OCI-LY7 (cell line): Measurements from ENCODE around the gene BTBD2. TPM values are rescaled to one million over a fixed set of nuclear protein-coding genes. Genes with fewer than 3 reads are reported as not detected.

Source experiments
- BruUV-seq: library from RNA; stranded (reverse); fragments of 400-500 nt; replicated peaks from 2 replicates; lab custom pipeline; 2021; lab: Mats Ljungman, UMichigan
- CTCF ChIA-PET: fragments of 300-600 bp; sonication (Branson Sonifier 250); formaldehyde crosslinking; loops from one replicate; lab custom pipeline; 2022; ENCODE audit warnings: antibody characterized with exemption; ENCODE audit not compliant: unreplicated experiment; lab: Charles Lee
- POLR2A ChIA-PET: fragments of 300-600 bp; sonication (Branson Sonifier 250); formaldehyde crosslinking; loops from one replicate; lab custom pipeline; 2022; ENCODE audit warnings: antibody characterized with exemption; lab: Charles Lee
- DNase-seq: peaks from one replicate; pipeline ENCODE4 v3.0.0-alpha.2; 2015; ENCODE audit warnings: low spot score
- H2AFZ ChIP-seq: fragments of 200-600 bp; sonication (generic), shearing (Covaris generic); 2 replicates; pipeline ENCODE4 v1.6.1; 2014; ENCODE audit warnings: mild to moderate bottlenecking, antibody characterized with exemption, low read length, moderate library complexity
- H3K27ac ChIP-seq: fragments of 200-600 bp; sonication (generic); 2 replicates; pipeline ENCODE4 v1.5.1; 2014; ENCODE audit warnings: mixed run types, low read depth, mild to moderate bottlenecking, moderate library complexity, low read length, inconsistent platforms; ENCODE audit not compliant: poor library complexity, severe bottlenecking
- H3K36me3 ChIP-seq: fragments of 200-600 bp; sonication (generic); 2 replicates; pipeline ENCODE4 v1.6.1; 2014; ENCODE audit warnings: mild to moderate bottlenecking, antibody characterized with exemption, low read length, moderate library complexity, mixed read lengths; ENCODE audit not compliant: insufficient read depth
- H3K4me1 ChIP-seq: fragments of 200-600 bp; sonication (generic); 2 replicates; pipeline ENCODE4 v1.5.1; 2014; ENCODE audit warnings: mild to moderate bottlenecking, low read length; ENCODE audit not compliant: insufficient read depth, poor library complexity, severe bottlenecking
- H3K4me2 ChIP-seq: fragments of 200-600 bp; sonication (generic); 2 replicates; pipeline ENCODE4 v1.6.1; 2014; ENCODE audit warnings: mild to moderate bottlenecking, low read length
- H3K4me3 ChIP-seq: fragments of 200-600 bp; sonication (generic); 2 replicates; pipeline ENCODE4 v1.5.1; 2014; ENCODE audit warnings: mild to moderate bottlenecking, low read depth, low read length; ENCODE audit not compliant: poor library complexity, severe bottlenecking
- H3K79me2 ChIP-seq: fragments of 200-600 bp; sonication (generic); 2 replicates; pipeline ENCODE4 v1.6.1; 2016; ENCODE audit warnings: low read depth, mild to moderate bottlenecking, low read length, moderate library complexity, mixed read lengths; ENCODE audit not compliant: insufficient read depth
- H3K9me2 ChIP-seq: fragments of 200-600 bp; sonication (generic); 2 replicates; pipeline ENCODE4 v1.6.1; 2016; ENCODE audit warnings: mild to moderate bottlenecking, low read length, mixed read lengths; ENCODE audit not compliant: insufficient read depth
- H3K9me3 ChIP-seq: fragments of 200-600 bp; sonication (generic); 2 replicates; pipeline ENCODE4 v1.6.1; 2014; ENCODE audit warnings: mild to moderate bottlenecking, mixed run types, low read length, mixed read lengths
- H4K20me1 ChIP-seq: fragments of 200-600 bp; sonication (generic); 2 replicates; pipeline ENCODE4 v1.6.1; 2014; ENCODE audit warnings: mild to moderate bottlenecking, antibody characterized with exemption, low read length, moderate library complexity, mixed read lengths; ENCODE audit not compliant: insufficient read depth
- CTCF ChIP-seq: fragments of 200-600 bp; sonication (generic); conservative IDR thresholded peaks from 2 replicates; pipeline ENCODE4 v1.5.1; 2014; ENCODE audit warnings: mild to moderate bottlenecking, antibody characterized with exemption, low read length, moderate library complexity, mixed read lengths
- EZH2phosphoT487 ChIP-seq: fragments of 200-600 bp; sonication (generic); IDR thresholded peaks from 2 replicates; pipeline ENCODE4 v1.6.1; 2018; ENCODE audit warnings: low read depth, borderline replicate concordance, mild to moderate bottlenecking, mixed run types, antibody characterized with exemption, low read length, moderate library complexity, mixed read lengths
- intact Hi-C: fragments of 100-400 bp; cut with micrococcal nuclease; formaldehyde crosslinking; loops from one replicate; pipeline ENCODE4 v1.10.0; 2022; ENCODE audit not compliant: unreplicated experiment
- total RNA-seq, 2 experiments: library from RNA; depleted of rRNA in 1 of 2; stranded (reverse); fragments of >200 nt in 1 of 2; shearing (Covaris generic) in 1 of 2; gene quantifications; 2 replicates each; pipeline ENCODE4 v1.2.3, GENCODE V29; 2014 to 2022

BTBD2 gene
- total RNA-seq, 2 experiments from 2014 or later, result 53.9 to 91.6 TPM

GRCh38 chr19:1969176-1970002, 46.1 kb downstream of the BTBD2 start:
- DNase-seq, result no peak
- POLR2A ChIA-PET, result no interaction called here
- Histone ChIP-seq H2AFZ (no peak overlapping the region), H3K4me2 (no peak overlapping the region), H3K9me2 (no peaks in the 10 kb centered on the region), H3K9me3 (no peaks in the 10 kb centered on the region), H3K27ac (no peak overlapping the region), H3K36me3 (peaks cover 21% of the 10 kb centered on the region), H3K79me2 (no peaks in the 10 kb centered on the region; the same call in 1 of the 2 replicates), H3K4me3 (no peak overlapping the region), H3K4me1 (no peaks in the 10 kb centered on the region), H4K20me1 (no peaks in the 10 kb centered on the region; the same call in 1 of the 2 replicates)
- CTCF ChIA-PET, result no interaction called here
- TF ChIP-seq EZH2phosphoT487, result no peak
- no peak for TF ChIP-seq CTCF
- BruUV-seq, result no TSS peak
- intact Hi-C loops, result no loop called here

- no peak for DNase-seq
- Histone ChIP-seq H4K20me1 (no peaks in the 10 kb centered on the region; the same call in 1 of the 2 replicates), H3K9me2 (no peaks in the 10 kb centered on the region), H3K4me3 (no peak overlapping the region), H3K9me3 (no peaks in the 10 kb centered on the region), H3K36me3 (peaks cover 19% of the 10 kb centered on the region), H3K4me1 (no peaks in the 10 kb centered on the region), H3K27ac (no peak overlapping the region), H3K4me2 (no peak overlapping the region), H2AFZ (no peak overlapping the region), H3K79me2 (no peaks in the 10 kb centered on the region; the same call in 1 of the 2 replicates)
- CTCF ChIA-PET, result no interaction called here
- BruUV-seq, result no TSS peak
- TF ChIP-seq EZH2phosphoT487 (no peak), CTCF (no peak)
- intact Hi-C loops, result no loop called here
- POLR2A ChIA-PET, result no interaction called here
Measured at GRCh38 chr19:1968279-1969175, 47.0 kb downstream of the BTBD2 start.
